ENCODE measurements around the gene TRAF7. TPM values are rescaled to one million over a fixed set of nuclear protein-coding genes. Genes with fewer than 3 reads are reported as not detected.

The TRAF7 gene
- total and polyA plus RNA-seq, 2 of the 8 experiments (the other 6 are each of a cell fraction or from before 2014, with no cell fraction given): 96.8 to 148 TPM

GRCh38 chr16:2196162-2196980, 40.8 kb downstream of the TRAF7 start, which contains the start of gene CASKIN1:
TSS of gene CASKIN1 (minus strand) at chr16:2196605. CDS start at chr16:2196432, 173 bp downstream.
- DNase-seq (ENCODE audit: low read depth in 1 of 2, low spot score in 2 of 2) (no peak), FAIRE-seq (no peak)
- Histone ChIP-seq H3K9me3 (ENCODE audit: insufficient read depth in 2 of 2, low read depth in 1 of 2, low read length in 1 of 2) (no peaks in the 10 kb centered on the region), H2AK5ac (ENCODE audit: low read depth, low read length) (peak within 1 kb of the TSS; percentile 24; the same call in 1 of the 2 replicates), H3K14ac (ENCODE audit: insufficient read length) (no peak within 1 kb of the TSS), H4K5ac (ENCODE audit: insufficient read length, low read depth, low read length) (no peak within 1 kb of the TSS), H3K4me1 (replicated peaks in 1 of 4; ENCODE audit: control insufficient read depth in 3 of 4, insufficient read depth in 4 of 4, low read length in 3 of 4) (peaks cover 0 to 10% (median 3%) of the 10 kb centered on the region in 4 experiments; a peak in 4 of 7 replicates), H3K4me2 (ENCODE audit: insufficient read depth in 1 of 2, low read depth in 2 of 2, low read length in 2 of 2) (peak within 1 kb of the TSS; percentile 52 to 97), H3K9ac (replicated peaks in 1 of 4; ENCODE audit: extremely low read depth in 1 of 4, low read depth in 3 of 4, low read length in 3 of 4) (no peak within 1 kb of the TSS), H4K8ac (ENCODE audit: extremely low read depth, insufficient read depth, low read length) (peak within 1 kb of the TSS; percentile 89), H2BK20ac (ENCODE audit: low read length) (no peak within 1 kb of the TSS), H2BK12ac (ENCODE audit: low read depth, low read length) (no peak within 1 kb of the TSS), H3K27me3 (replicated peaks in 1 of 4; ENCODE audit: control insufficient read depth in 3 of 4, extremely low read depth in 1 of 4, insufficient read depth in 3 of 4, low read length in 3 of 4) (peaks cover 4 to 34% (median 24%) of the 10 kb centered on the region in 4 experiments), H2BK15ac (ENCODE audit: low read length) (peak within 1 kb of the TSS; percentile 72), H2AFZ (ENCODE audit: low read length) (no peak within 1 kb of the TSS), H3K79me1 (ENCODE audit: low read depth, low read length) (no peaks in the 10 kb centered on the region), H3K56ac (replicated peaks; ENCODE audit: insufficient read length, low read depth, low read length) (no peak within 1 kb of the TSS), H2BK120ac (replicated peaks; ENCODE audit: low read depth, low read length) (no peak within 1 kb of the TSS), H3K36me3 (ENCODE audit: control insufficient read depth in 2 of 4, insufficient read depth in 4 of 4, low read length in 3 of 4) (no peaks in the 10 kb centered on the region), H3K4me3 (ENCODE audit: extremely low read depth in 1 of 4, insufficient read depth in 2 of 4, low read depth in 3 of 4, low read length in 4 of 4) (peak within 1 kb of the TSS; percentile 39 to 74 (median 48)), H3K23ac (ENCODE audit: insufficient read length) (no peak within 1 kb of the TSS), H3K79me2 (ENCODE audit: control insufficient read depth in 1 of 2, insufficient read depth in 2 of 2, low read length in 2 of 2) (no peaks in the 10 kb centered on the region), H3K27ac (ENCODE audit: low read depth, low read length) (no peak within 1 kb of the TSS), H4K20me1 (replicated peaks in 1 of 2; ENCODE audit: control insufficient read depth in 1 of 2, insufficient read depth in 2 of 2, low read length in 2 of 2) (peaks cover 4 to 14% of the 10 kb centered on the region in 2 experiments), H3K18ac (ENCODE audit: extremely low read depth, low read length) (no peak within 1 kb of the TSS; the same call in 1 of the 2 replicates), H3K23me2 (ENCODE audit: low read depth, low read length) (peaks cover 8% of the 10 kb centered on the region; the same call in 1 of the 2 replicates), H4K91ac (replicated peaks; ENCODE audit: insufficient read length, low read length) (peak within 1 kb of the TSS; percentile 85), H3K4ac (replicated peaks; ENCODE audit: insufficient read length, low read depth, low read length) (peak within 1 kb of the TSS; percentile 69), H2BK5ac (ENCODE audit: low read depth, low read length) (no peak within 1 kb of the TSS)
- POLR2A ChIA-PET (ENCODE audit: partially characterized antibody): interaction anchor here (0.8 to 6.9 kb wide), 14 partner anchors 10 to 56 kb away, joined by 3 to 63 read pairs (median 6); partner anchors contain the start of genes BRICD5, DNASE1L2, ECI1 and MLST8
- WGBS, 2 experiments (ENCODE audit: extremely low coverage in 1 of 2, insufficient coverage in 1 of 2, insufficient read length in 1 of 2, insufficient replicate concordance in 2 of 2, low coverage in 1 of 2, low lambda C conversion rate in 2 of 2, missing lambda C conversion rate in 1 of 2): 0% methylated on average over 7 of the region's 129 CpGs; no CpG with 5 or more reads in 1 of the 2 experiments
- TF ChIP-seq ZNF274 (IDR thresholded peaks at IDR 0.05; ENCODE audit: borderline replicate concordance, extremely low read depth, low read length) (no peak), FOSL1 (IDR thresholded peaks at IDR 0.05; ENCODE audit: insufficient read depth, low read depth, low read length) (0 out of 2 replicates have a peak, but pooled peaks have one; percentile 20), MAX (IDR thresholded peaks at IDR 0.05) (peak; percentile 26; the same call in 1 of the 2 replicates), KDM4A (IDR thresholded peaks at IDR 0.05; ENCODE audit: low read depth, low read length, severe bottlenecking) (peak; percentile 2)
- CTCF ChIA-PET (ENCODE audit: partially characterized antibody): interaction anchor here (0.6 to 3.2 kb wide), 8 partner anchors 7 to 467 kb away, joined by 3 to 26 read pairs (median 9); partner anchors contain the start of genes BRICD5, DNASE1L2 and ECI1
